Right hindlimb (tissue), 1 donor: ENCODE measurements around the gene MOG.
A peak's percentile ranks its signal among the peaks of the same experiment; 100 is the strongest.

Experiments used
- DNase-seq: peaks from one replicate; pipeline ENCODE4 v3.0.0-alpha.2; 2018

The MOG gene

GRCh38 chr6:29678114-29678513 is 21.2 kb downstream of the MOG start:
- DNase-seq: no peak

GRCh38 chr6:29679962-29680361 is 23.1 kb downstream of the MOG start:
- no peak for DNase-seq

DNA sequence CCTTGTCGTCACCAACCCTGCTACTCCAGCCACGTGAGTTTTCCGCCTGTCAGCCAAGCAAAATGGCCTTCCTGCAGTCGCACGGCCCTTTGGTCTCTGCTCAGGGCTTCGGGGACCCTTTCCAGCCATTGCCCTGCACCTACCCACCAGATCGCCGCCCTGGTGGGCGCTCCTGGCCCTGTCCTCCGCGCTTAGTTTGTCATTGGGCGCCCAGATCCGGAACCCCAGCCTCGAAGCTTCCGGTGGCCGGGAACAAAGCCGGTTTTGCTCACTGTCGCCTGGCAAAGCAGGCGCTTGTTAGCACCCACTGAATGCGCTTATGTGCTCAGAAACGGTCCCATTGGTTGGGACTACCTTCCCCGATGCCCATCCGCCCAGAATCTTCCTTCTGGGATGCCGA is 23.5 kb downstream of the MOG start:
- no peak for DNase-seq

DNA sequence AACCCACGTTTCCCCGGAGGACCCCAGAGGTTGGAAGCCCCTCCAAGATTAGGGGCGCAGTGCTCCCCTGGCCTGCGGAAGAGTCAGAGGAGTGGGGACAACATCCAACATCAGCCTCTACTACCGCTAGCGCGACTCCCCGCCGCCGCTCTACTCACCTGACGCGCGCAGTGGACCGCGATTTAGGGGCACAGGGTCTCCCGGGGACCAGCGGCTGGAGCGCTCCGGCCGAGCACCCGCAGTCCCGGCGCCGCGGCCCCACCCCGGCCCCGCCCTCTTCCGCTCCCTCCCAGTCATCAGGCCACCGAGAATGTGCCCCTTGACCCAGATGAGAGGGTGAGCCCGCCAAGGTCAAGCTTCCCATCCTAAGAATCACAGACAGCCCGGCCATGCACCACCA is 24.0 kb downstream of the MOG start, which contains the start of gene ZFP57:
Gene ZFP57, minus strand, starts transcription at position 249 of the 400 bp plus-strand sequence. CDS start 4,149 bp downstream, outside the sequence.
- no peak for DNase-seq

DNA sequence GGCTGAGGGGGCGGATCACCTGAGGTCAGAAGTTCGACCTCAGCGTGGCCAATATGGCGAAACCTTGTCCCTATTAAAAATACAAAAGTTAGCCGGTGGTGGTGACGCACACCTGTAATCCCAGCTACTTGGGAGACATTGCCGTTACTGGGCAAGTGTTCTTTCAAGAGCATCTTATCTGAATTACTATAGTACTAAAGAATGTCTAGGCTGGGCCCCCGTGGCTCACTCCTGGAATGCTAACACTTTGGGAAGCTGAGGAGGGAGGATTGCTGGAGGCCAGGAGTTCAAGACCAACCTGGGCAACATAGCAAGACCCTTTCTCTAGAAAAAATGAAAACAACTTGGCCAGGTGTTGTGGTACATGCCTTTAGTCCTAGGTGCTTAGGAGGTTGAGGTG is 24.9 kb downstream of the MOG start:
- DNase-seq: no peak

DNA sequence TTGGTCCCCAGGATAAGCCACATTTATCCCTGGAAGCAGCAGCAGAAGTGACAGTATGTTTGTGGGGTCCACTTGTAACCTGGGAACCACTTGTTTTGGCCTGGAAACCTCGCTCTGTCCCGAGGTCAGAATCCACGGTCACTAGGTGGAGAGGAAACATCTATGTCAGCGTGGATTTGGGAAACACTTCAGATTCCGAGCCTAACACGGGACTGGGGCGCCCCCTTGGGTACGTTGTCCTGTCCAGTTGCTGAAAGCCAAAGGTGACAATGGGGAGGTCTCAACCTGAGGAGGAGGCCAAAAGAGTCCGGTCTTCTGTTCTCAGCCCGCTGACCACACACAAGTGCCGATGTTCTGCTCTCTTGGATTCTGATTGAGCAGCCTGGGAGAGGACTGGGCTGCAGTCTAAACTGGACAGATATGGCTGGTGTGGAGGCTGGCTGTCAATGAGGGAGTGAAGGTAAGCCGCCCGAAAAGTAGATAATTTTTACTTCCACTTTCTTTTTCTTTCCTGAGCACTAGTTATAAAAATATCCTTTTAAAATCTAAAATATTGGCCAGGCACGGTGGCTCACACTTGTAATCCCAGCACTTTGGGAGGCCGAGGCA is 28.9 kb downstream of the MOG start:
- no peak for DNase-seq

- DNase-seq: no peak
Observed at GRCh38 chr6:29694637-29695036, 37.7 kb downstream of the MOG start.

GRCh38 chr6:29696147-29697125 is 39.5 kb downstream of the MOG start:
- DNase-seq: no peak

DNA sequence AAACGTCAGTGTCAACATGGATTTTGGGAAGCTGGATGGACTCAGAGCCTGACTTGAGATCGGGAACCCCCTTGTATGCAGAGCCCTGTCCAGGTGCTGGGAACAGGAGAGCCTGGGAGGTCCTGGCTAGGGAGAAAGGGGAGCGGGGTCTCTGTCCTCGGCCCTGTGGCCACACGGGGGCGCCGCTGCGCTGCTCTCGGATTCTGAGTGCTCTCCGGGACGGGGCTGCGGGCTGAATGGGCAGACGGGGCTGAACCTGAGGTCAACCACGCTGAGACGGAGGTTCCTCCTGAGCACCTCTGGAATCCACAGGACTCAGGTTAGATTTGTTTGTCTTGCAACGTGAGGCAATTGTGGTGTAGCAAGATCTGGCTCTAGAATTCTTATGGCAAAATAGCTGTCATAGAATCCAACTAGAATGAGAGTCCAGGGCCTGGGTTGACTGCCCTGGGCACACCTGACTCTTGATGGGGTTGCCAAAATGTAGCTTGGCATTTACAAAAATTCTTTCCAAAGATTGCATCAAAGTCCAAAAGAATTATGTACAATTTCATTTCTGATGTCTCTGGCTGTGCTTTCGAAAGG is 45.7 kb downstream of the MOG start:
- DNase-seq: peak; percentile 36

DNA sequence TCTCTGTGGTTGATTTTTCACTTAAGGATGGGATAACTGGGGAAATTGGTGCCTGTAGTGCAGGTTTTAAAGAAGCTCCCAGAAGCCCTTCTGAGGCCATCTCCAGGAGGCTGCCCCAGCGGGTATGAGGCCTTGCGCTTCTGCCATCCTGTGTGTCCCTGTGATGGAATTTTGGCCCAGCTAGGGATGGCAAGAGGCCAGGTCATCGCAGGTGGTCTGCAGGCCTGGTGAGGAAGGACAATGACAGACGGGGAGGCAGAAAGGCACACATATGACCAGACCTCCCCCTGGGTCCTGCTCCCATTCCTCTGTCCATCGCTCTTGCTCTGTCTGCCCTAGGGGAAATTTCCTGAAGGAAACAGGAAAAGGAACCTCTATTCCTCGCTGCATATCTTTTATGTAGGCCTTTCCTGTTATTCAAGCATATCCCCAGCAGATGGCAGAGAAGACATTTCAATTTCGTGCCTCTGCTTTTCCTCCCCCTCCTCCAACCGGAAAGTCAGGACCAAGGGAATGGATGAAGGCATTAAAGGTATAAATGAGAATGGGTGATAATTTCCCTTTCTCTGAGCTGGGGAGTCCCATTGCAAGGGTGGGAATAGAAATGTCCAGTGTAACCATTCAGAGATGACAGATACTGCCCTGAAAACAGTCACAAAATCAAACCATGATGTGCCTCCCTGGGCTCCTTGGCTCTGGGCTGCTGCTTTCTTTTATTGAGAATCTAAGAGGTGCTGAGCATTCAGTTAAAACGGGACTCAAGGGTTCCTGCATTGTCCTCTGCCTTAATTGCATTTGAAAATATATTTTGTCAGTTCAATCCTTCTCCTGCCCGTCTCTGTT is 48.7 kb downstream of the MOG start:
- DNase-seq: no peak

DNA sequence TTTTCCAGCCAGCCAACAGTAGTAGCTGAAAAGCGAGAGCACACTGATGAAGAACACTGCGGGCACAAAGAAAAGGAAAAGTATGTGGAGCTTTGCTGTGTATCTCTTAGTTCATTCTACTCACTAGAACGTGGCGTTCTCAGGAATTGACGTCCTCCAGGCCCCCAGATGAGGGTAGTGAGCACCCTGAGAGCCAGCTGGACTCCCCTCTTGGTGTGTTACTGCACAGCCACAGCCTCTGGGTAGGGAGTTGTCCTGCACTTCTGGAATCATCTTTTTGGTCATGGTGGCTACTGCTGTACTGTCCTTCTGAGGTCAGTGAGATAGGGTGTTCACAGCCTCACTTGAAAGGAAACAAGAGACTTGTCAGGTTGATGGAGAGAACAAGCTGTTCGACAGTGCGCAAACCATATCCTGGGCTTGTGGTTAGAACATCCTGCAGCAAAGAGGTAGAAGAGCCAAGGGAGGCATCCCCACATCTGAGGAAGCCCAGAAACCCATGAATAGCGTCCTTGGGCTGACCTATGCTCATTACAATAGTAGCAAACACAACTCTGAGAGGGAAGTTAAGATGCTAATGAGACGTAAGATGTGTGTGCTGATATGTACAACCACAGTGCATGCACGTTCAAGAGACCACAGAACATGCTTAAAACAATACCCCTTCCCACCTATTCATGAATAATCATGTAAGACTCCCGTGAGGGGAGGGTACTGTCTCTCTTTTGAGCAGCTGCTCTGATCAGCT is 51.7 kb downstream of the MOG start:
- no peak for DNase-seq

DNA sequence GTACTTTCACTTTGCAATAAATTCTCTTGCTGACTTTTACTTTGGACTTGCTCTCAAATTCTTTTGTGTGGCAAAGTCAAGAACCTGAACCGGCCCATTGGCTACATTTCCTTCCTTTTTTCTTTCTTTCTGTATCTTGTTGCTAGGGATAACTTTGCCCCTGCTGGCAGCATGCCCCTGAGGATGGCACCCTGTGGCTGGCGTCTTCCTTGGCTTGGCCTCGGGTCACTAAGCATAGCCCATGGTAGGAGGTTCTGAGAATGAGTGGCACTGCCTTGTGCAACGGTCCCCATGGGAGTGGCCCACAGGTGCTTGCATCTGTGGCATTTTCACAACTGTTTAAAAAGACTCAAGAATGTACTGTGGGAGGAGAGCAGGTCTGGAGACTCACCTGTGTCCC is 52.3 kb downstream of the MOG start:
- no peak for DNase-seq

DNA sequence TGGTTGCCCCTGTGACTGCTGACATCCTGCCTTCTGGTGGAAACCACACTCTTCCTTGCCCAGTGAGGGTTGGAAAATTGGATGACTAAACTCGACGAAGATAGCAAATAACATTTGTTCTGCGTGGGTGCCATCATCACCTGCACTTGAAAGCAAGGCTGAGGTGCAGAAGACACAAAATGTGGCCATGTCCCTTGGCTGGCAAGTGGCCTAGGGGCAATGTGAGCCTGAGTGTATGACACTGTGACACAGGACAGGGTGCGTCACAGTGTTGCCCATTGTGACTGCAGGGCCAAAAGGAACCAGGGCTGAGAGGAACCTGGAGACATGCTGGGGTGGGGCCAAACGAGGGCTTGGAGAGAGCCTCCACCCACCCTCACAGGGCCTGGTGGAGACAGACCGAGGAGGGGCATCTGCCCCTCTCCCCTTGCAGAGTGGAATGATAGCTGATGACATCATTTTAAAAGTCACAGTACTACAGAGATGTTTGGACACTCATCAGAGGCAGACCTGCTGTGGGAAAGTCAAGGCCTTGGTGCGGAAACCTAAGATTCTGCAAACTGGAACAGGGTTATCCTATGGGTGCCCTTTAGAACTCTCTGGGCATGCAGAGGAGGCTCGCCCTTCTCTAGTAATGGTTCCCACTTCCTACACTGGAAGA is 53.5 kb downstream of the MOG start:
- no peak for DNase-seq

- no peak for DNase-seq
Observed at GRCh38 chr6:29720863-29721262, 64.0 kb downstream of the MOG start.
